Central memory CD8-positive, alpha-beta T cell (primary cell): ENCODE measurements around the gene IP6K3.

Experiments
- ATAC-seq: fragments of 150-1000 bp; cut with Tn5 transposase; replicated peaks from 2 replicates; pipeline ENCODE4 v1.10.0; 2022; ENCODE audit warnings: mild to moderate bottlenecking, moderate FRiP score, moderate number of reproducible peaks; ENCODE audit not compliant: poor library complexity, severe bottlenecking; ENCODE audit errors: extremely low read depth
- DNase-seq, 2 donors: peaks; one replicate each; pipeline ENCODE4 v3.0.0; 2021; ENCODE audit warnings: low spot score in 2 of 2
- H3K27ac Mint-ChIP-seq: one replicate; pipeline ENCODE4 v1.8.0; 2022; ENCODE audit warnings: low read depth, mild to moderate bottlenecking, moderate library complexity, mixed read lengths
- H3K27me3 Mint-ChIP-seq: one replicate; pipeline ENCODE4 v1.8.0; 2022; ENCODE audit warnings: mixed read lengths
- H3K36me3 Mint-ChIP-seq: one replicate; pipeline ENCODE4 v1.8.0; 2022; ENCODE audit warnings: mild to moderate bottlenecking, moderate library complexity, mixed read lengths; ENCODE audit not compliant: insufficient read depth
- H3K4me1 Mint-ChIP-seq: one replicate; pipeline ENCODE4 v1.8.0; 2022; ENCODE audit warnings: mixed read lengths
- H3K4me3 Mint-ChIP-seq: one replicate; pipeline ENCODE4 v1.8.0; 2022; ENCODE audit warnings: mild to moderate bottlenecking, moderate library complexity, mixed read lengths
- H3K9me3 Mint-ChIP-seq: one replicate; pipeline ENCODE4 v1.8.0; 2022; ENCODE audit warnings: mixed read lengths

IP6K3 gene

DNA sequence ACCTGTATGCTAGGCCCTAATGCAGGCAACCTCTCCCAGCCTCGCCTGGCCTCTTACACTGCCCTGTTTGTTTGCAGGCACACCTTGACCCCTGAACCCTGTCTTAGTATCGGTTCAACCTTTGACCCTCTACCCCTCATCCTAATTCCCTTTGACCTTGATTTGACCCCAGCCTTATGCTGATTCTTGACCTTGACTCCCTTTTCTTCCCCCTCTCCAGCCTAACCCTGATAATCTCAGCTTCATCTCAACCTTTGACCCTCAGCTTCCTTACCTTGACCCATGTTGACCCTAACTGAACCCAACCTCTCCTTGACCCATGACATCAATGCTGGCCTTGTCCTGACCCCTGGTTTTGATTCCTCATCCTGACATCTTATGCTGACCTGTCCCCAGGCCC lies 69.0 kb downstream of the IP6K3 start:
- H3K27ac Mint-ChIP-seq, result peak overlapping the region; percentile 4
- no peaks in the 10 kb centered on the region for H3K27me3 Mint-ChIP-seq
- DNase-seq (no peak), ATAC-seq (no peak)
- H3K4me1 Mint-ChIP-seq, result no peaks in the 10 kb centered on the region
- no peak overlapping the region for H3K4me3 Mint-ChIP-seq
- H3K36me3 Mint-ChIP-seq, result peaks cover 38% of the 10 kb centered on the region
- no peaks in the 10 kb centered on the region for H3K9me3 Mint-ChIP-seq

DNA sequence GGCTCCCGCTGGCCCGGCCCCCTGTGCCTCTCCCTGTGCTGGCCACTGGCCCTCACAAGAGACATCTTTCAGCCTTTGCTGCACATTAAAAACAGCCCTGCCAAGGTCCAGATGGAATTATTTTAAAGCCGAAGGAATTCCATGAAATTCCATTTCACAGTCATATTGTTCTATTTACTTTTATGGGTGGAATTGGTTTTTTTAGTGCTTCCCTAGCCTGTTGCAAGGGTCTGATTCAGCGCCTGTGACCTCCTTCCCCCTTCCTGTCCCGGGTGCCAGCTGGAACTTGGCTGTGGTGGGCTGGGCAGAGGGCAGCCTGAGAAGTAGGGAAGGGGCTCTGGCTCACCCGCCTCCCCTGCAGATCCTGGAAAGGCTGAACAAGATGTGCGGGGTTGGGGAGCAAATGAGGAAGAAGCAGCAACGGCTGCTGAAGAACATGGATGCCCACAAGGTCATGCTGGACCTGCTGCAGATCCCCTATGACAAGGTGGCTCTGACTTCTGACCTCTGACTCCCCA lies 69.5 kb downstream of the IP6K3 start:
- ATAC-seq, result no peak
- no peak for DNase-seq
- no peak overlapping the region for H3K27ac Mint-ChIP-seq

DNA sequence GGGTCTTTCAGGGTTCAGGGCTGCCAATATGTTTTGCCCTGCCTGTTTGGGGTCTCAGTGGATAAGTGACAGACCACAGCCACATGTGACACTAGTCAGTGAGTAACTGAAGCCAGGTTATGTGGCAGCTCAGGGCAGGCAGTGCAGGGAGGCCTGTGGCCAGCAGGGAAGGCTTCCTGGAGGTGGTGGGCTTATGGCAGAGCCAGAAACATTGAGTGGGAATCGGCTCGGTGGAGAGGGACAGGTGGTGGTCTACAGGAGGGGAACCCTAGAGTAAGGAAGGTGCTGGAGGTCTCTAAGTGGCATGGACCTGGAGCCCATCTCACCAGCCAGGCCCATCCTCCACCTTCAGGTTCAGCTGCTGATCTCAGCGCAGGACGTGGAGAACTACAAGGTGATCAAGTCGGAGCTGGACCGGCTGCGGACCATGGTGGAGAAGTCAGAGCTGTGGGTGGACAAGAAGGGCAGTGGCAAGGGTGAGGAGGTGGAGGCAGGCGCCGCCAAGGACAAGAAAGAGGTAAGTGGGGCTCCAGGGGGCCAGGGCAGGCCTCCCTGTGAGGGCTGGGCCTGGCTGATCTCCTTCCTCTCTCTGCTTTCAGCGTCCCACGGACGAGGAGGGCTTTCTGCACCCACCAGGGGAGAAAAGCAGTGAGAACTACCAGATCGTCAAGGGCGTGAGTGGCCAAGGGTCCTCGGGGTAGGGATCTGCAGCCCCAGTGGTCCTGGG lies 70.1 kb downstream of the IP6K3 start:
- no peaks in the 10 kb centered on the region for H3K9me3 Mint-ChIP-seq

More for the DNA sequence above, 69.5 kb downstream of the IP6K3 start:
- Mint-ChIP-seq H3K27me3 (no peaks in the 10 kb centered on the region), H3K4me3 (no peak overlapping the region), H3K9me3 (no peaks in the 10 kb centered on the region), H3K36me3 (peaks cover 33% of the 10 kb centered on the region), H3K4me1 (no peaks in the 10 kb centered on the region)

DNA sequence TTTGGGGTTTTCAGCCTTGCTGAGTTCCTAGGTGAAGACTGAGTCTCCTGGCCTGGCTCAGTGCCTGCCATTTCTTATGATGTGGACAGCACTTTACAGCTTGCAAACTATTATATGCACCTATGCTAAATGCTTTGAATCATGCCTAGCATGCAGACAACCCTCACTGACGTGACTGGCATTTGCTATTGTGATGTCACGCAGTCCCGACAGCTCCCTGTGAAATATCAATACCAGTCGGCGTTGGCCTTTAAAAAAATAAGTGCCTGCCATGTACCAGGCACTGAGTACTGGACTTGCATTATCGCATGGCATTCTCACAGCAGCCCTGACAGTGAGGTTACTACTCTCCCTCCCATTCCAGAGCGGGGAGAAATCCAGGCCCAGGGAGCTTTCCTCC lies 70.7 kb downstream of the IP6K3 start:
- H3K27ac Mint-ChIP-seq, result peak overlapping the region; percentile 33
- ATAC-seq (no peak), DNase-seq (no peak)
- no peaks in the 10 kb centered on the region for H3K27me3 Mint-ChIP-seq
- H3K4me3 Mint-ChIP-seq, result no peak overlapping the region
- H3K9me3 Mint-ChIP-seq, result no peaks in the 10 kb centered on the region
- no peaks in the 10 kb centered on the region for H3K4me1 Mint-ChIP-seq
- peaks cover 26% of the 10 kb centered on the region for H3K36me3 Mint-ChIP-seq

More for the DNA sequence above, 70.1 kb downstream of the IP6K3 start:
- DNase-seq (no peak), ATAC-seq (no peak)
- Mint-ChIP-seq H3K27me3 (no peaks in the 10 kb centered on the region), H3K27ac (peak overlapping the region; percentile 33), H3K4me3 (no peak overlapping the region), H3K4me1 (no peaks in the 10 kb centered on the region), H3K36me3 (peaks cover 31% of the 10 kb centered on the region)

DNA sequence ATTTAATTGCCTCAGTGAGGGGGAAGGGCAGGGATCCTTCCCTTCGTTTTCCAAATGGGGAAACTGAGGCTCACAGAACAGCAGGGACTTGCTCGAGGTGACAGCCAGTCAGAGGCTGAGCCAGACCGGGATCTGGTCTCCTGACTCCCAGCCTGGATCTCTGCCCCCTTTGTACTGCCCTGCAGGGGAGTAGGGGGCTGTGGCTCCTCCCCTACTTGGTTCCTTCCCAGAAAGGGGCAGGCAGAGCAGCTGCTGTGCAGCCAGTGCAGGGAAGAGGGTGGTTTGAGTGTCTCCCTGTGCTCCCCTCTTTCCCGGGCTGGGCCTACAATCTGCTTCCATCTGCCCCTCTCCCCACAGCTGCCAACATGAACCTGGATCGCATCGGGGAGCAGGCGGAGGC lies 72.9 kb downstream of the IP6K3 start:
- H3K27ac Mint-ChIP-seq, result peak overlapping the region; percentile 11
- H3K4me3 Mint-ChIP-seq, result no peak overlapping the region
- ATAC-seq, result no peak
- peaks cover 18% of the 10 kb centered on the region for H3K36me3 Mint-ChIP-seq
- H3K4me1 Mint-ChIP-seq, result no peaks in the 10 kb centered on the region
- no peak for DNase-seq
- H3K9me3 Mint-ChIP-seq, result no peaks in the 10 kb centered on the region
- no peaks in the 10 kb centered on the region for H3K27me3 Mint-ChIP-seq

DNA sequence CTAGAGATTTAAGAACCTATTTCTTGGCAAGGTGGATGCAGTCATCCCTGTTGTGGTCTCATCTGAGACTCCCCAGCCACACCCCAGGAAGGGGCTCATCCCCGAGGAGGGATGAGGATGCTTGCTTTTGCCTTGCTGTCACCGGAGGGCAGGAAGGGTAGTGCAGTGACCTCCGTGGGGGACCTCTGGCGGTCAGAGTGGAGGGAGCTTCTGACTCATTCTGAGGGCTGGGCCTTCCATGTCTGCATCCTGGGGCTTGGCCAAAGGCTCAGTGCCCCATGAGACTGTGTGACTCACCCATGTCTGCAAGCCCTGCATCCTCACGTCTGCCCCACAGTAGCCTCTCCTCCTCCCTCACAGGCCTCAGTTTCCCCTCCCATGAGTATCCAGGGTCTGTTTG lies 73.9 kb downstream of the IP6K3 start:
- Mint-ChIP-seq H3K27me3 (no peaks in the 10 kb centered on the region), H3K4me3 (no peak overlapping the region), H3K4me1 (no peaks in the 10 kb centered on the region), H3K9me3 (no peaks in the 10 kb centered on the region), H3K36me3 (peaks cover 14% of the 10 kb centered on the region), H3K27ac (no peak overlapping the region)
- DNase-seq (no peak), ATAC-seq (no peak)

DNA sequence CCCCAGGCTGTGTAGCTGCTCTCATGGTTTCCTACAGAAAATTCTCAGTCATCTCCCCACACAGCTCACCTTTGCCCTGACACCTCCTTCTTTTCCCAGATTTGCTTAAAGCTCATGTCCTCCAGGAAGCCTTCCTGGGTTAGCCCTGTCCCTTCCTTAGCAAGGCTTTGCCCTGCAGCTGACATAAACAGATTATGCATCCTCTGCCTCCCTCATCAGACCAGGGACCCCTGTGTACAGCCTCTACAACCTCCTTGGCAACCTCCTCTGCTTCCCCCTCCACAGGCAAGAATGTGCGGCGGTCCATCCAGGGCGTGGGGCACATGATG lies 75.0 kb downstream of the IP6K3 start:
- peaks cover 14% of the 10 kb centered on the region for H3K36me3 Mint-ChIP-seq
- H3K27ac Mint-ChIP-seq, result peak overlapping the region; percentile 91
- no peak for DNase-seq
- H3K4me1 Mint-ChIP-seq, result no peaks in the 10 kb centered on the region
- H3K27me3 Mint-ChIP-seq, result no peaks in the 10 kb centered on the region
- no peak for ATAC-seq
- no peak overlapping the region for H3K4me3 Mint-ChIP-seq
- H3K9me3 Mint-ChIP-seq, result no peaks in the 10 kb centered on the region
